ENCODE measurements around the gene SSRP1.

Gene SSRP1

DNA sequence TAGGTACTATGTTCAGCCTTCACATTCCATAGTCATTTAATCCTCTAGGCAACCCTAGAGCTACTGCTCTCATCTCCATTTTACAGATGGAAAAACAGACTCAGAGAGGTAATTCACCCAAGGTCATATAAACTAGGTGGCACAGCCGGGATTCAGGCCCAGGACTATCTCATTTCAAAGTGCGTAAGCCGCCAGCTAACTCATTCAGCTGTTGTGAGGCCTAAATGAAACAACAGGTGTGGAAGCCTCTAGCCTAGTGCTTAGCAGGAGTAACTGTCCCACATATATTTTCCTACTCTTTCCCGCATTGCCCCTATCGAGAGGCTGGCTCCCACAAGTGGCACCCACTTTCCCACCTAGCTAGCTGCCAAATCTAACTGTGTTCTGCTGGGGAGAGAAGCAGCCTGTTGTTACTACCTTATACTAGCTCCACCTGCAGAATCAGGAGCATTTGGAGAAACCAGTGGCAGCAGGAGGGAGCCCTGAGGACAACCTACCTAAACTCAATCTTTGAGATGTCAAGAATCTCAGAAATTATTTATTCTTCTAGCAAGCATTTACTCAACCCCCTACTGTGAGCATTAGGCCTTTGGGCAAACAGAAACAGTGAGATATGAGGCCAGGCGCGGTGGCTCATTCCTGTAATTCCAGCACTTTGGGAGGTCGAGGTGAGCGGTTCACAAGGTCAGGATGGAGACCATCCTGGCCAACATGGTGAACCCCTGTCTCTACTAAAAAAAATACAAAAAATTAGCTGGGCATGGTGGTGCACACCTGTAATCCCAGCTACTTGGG lies 24.4 kb upstream of the SSRP1 start:
- no peak for DNase-seq (ENCODE audit: low read depth in 2 of 2, low spot score in 1 of 2)

DNA sequence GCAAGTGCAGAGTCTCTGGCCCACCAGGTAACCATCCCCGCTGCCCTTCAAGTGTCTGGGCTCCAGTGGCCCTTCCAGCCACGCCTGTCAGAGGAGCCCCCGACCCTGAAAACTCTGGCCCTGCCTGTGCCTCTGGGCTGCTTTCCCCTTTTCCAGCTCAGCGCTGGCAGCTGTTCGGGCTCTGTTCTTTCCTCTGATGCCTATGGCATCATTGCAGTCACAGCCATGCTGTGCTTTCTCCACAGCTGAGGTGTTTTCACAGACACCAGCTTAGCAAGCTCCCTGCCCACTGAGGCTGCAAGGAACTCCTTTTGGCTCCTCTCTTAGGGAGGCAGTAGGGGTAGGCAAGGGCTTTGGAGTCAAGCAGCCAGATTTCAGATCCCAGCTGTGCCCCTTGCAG lies 23.7 kb upstream of the SSRP1 start:
- no peak for DNase-seq (ENCODE audit: low read depth in 2 of 2, low spot score in 1 of 2)

DNA sequence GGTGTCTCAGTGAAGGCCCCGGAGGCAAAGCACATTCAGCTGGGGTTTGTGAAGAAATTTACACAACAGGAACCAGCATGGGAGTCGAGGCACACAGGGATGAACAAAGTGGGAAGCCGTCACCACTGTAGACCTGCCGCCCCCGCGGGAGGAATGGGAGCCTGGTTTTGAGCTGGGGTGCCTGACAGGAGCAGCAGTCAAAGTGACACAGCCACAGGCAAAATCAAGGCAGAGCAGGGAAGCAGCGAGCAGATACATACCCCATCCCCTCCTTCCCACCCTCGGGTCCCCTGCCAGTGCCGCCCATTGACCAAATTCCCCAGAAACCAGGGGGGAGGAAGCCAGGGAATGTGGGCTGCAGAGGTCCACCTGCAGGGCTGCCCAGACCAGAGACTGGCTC lies 23.3 kb upstream of the SSRP1 start:
- no peak for DNase-seq (ENCODE audit: low read depth in 2 of 2, low spot score in 1 of 2)

DNA sequence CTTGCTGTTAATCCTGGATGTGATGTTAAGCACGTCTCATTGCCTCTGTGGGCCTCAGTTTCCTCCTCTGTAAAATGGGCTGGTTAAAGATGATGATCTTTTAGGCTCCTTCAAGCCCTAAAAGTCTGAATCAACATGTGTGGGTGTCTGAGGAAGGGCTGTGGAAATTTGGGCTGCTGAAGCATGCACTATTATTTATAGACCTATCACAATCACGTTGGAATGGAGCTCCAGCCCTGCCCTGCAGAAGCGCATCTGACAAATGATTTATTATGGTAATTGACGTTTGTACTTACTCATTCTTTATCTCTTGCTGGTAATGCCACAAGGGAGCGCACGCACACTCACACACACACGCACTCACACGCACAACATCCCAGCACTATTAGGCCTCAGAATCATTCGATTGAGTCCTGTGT lies 22.9 kb upstream of the SSRP1 start:
- no peak for DNase-seq (ENCODE audit: low read depth in 2 of 2, low spot score in 1 of 2)

DNA sequence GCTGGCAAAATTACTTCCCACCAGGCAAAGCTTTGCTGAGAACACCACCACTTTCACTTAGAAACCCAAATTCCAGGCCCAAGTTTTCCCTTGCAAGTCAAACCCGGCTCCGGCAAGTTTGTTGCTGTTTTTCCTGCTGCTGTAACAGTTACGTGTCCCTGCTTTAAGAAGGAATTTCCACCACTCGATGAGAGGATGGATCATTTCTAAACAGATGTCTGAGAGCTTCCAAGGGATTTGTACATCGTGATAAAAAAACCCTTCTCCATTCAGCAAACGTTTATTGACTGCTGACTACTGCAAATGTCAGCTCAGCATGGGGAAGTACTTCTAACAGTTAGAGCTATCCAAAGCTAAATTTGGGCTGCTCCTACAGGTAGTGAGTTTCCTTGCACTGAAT lies 22.2 kb upstream of the SSRP1 start:
- DNase-seq (ENCODE audit: low read depth in 2 of 2, low spot score in 1 of 2): no peak

DNA sequence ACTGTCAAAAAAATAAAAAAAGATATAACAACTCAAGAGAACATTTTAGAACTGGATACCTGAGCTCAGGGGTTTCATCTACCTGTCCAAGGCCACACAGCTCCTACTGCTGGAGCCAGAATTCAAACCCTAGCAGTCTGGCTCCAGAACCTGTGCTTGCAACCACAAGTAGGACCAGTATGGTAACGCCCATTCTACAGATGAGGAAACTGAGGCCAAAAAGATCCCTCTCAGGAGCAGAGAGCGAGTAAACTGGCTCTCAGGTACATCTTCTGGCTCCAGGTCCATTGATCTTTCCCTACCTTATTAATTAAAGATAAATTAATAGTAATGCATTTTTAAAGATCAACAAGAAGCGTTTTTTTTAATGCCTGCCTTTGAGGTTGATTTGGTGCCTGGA lies 21.6 kb upstream of the SSRP1 start:
- DNase-seq (ENCODE audit: low read depth in 2 of 2, low spot score in 1 of 2): no peak

DNA sequence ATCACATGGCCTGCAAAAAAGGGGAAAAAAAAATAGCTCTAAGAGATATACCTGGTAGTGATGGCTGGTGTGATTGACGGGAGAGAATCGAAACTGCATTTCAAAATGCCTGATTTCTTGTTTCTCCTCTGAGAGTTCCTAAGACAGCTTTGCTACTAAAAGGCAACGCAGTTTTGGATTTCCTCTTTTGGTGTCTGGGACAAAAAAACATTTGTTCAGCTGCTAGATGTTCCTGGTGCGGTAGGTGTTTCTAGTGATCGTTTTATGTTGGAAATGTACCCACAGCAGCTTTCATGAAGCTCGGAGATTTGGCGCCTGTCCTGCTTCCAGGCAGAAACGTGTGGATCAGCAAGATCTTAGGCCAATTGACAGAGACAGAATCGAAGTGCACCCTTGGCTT lies 20.6 kb upstream of the SSRP1 start:
- no peak for DNase-seq (ENCODE audit: low read depth in 2 of 2, low spot score in 1 of 2)

DNA sequence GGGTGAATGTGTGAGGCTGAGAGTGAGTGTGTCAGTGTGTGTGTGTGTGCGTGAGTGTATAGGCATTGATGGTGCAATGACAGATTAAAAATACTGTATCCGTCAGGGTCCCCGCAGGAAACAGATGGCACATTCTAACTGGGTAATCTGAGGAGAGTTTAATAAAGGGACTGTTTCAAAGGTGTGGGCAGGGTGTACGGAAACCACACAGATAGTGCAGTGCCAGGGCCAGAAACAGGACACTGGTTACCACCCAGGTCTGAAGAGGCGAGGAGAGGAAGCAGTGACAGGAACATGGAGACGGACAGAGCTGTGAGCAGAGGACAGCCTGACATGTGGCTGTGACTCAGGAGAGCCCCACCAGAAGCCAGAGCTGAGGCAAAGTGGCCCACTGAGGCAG lies 19.0 kb upstream of the SSRP1 start:
- DNase-seq (ENCODE audit: low read depth in 2 of 2, low spot score in 1 of 2): no peak

DNA sequence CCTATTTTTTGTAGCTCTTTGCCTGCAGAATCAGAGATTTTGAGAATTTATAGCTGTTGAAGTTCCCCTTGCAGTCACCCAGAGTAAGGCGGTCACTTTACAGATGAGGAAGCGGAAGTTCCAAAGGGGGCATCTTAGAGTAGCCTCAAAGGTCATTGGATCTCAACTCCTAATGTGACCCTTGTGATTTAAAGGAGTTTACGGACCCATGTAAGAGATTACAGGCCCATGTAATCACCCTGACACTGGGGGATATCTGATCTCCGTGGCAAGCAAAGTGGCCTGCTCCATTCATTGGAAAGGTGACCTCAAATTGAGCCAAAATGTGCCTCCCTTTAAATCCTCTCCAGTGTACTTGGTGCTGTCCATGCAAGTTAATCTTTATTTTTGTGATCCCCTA lies 18.2 kb upstream of the SSRP1 start:
- no peak for DNase-seq (ENCODE audit: low read depth in 2 of 2, low spot score in 1 of 2)

DNA sequence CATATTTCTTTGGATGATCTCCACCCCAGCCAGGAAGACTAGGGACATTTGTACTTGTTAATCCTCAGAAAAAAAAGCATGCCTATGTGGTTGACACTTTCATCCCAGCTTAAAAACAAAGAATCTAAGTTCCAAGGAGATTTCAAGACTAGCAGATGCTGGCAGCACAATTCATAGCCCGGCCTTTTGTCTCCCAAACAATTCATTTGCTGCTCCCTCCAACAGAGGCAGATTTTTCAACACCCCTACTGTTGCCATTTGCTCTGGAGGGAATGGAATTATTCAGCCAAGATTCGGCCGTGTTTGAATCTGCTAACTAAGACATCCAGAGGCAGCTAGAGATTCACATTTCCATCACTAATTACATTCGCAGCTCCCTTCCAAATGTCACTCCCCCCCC lies 17.8 kb upstream of the SSRP1 start:
- DNase-seq (ENCODE audit: low read depth in 2 of 2, low spot score in 1 of 2): no peak

DNA sequence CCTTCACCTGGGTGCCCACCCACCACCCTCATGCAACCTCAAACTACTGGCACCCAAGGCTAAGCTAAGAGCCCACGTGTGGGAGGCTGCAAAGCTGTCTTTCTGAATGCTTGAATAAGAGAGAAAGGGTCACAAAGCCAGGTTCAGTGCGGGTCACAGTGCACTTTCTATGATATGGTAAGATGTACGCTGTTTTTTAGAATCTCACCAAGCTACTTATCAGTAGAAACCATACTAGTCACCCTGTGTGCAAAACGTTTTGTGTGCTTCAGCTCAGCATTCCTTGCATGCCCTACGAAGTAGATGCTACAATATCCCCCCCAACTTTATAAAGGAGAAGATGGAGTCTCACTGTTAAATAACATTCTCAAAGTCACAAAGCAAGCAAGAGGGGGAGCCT lies 17.3 kb upstream of the SSRP1 start:
- DNase-seq (ENCODE audit: low read depth in 2 of 2, low spot score in 1 of 2): no peak

DNA sequence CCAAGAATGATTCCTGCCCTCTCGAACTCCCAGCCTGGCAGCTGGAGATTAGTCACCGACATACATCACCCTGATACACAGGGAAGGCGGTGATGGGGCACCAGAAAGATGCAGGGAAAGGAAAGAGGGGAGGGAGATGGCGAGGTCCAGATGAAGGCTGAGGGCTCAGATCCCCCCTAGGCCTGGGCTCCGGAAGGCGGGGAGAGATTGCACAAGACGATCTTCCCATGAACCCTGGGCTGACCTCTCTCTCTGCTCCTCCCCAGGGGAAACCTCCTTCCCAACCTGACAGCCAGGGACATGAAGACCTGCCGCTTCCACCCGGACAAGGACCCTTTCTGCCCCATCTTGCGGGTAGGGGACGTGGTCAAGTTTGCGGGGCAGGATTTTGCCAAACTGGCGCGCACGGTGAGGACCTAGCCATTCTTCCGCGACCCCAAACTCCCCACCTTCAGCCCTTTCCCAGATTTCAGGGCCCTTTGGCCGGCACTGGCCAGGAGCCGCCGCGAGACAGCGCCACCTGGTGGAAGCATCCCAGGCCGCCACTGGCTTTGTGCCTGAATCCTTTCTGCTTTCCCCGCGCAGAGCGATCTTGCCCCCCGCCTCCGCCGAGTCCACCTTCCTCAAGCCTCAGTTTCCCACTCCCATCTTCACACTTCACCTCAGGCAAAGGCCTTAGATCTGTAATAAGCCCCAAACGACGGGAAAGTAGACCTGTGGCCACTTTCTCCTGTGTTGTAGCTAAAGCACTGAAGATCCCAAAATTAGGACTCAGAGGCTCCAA lies 14.0 kb upstream of the SSRP1 start:
- peak; percentile 17 to 49 for DNase-seq (ENCODE audit: low read depth in 2 of 2, low spot score in 1 of 2)

DNA sequence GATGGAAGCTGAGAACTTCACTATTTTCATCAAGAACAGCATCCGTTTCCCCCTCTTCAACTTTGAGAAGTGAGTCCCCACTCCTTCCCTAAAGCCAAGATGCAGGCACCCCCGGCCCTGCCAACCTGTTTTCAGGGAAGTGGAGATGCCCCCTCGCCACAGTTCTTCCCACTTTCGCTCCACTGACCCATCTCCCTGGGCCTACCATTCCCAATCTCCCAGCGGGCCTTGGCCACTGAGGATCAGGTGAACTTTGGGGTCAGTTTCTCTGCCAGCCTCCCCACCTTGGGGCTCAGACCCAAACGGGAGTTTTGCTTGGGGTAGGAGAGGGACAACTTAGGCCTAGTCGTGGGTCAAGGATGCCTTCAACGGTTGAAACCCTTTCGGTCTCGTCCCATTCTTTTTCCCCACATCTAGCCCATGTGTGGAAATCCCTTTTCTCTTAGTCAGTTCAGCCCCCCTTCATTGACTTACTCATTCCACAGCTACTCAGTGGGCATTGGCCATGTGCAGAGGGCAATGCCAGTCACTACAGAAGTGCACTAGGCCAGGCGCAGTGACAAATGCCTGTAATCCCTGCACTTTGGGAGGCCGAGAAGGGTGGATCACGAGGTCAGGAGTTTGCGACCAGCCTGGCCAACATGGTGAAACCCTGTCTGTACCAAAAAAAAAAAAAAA lies 13.1 kb upstream of the SSRP1 start:
- DNase-seq (ENCODE audit: low read depth in 2 of 2, low spot score in 1 of 2): no peak

DNA sequence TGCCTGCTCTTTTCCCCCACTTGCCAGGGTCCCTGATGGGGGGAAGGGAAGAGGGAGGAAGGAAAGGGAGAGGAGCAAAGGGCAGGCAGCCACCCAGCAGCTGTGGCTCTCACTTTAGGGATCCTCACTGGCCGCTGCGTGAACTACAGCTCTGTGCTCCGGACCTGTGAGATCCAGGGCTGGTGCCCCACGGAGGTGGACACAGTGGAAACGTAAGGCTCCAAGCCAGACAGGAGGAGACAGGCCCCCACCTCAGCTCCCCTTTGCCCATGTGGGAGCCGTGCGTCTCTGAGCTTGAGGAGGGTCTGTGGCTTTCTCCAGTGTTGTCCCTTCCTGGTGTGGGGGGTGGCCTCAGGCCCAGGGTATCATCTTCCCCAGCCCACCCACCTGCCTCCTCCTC lies 12.4 kb upstream of the SSRP1 start:
- no peak for DNase-seq (ENCODE audit: low read depth in 2 of 2, low spot score in 1 of 2)

DNA sequence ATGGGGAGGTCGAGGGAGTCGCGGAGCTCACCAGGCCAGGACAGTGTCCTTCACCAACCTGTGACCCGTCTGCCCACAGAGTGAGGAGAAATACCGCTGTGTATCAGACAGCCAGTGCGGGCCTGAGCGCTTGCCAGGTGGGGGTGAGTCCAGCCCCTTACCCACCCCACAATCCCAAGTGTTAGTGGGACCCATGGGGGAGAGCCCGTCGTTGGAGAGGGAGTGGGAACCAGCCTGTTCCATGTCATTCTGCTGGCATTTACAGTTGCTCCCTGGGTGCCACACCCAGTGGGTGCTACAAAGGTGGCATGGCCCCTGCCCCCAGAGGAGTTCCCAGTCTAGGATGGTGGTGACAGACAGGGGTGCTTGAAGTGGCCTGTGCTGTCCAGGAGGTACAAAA lies 11.6 kb upstream of the SSRP1 start:
- no peak for DNase-seq (ENCODE audit: low read depth in 2 of 2, low spot score in 1 of 2)

DNA sequence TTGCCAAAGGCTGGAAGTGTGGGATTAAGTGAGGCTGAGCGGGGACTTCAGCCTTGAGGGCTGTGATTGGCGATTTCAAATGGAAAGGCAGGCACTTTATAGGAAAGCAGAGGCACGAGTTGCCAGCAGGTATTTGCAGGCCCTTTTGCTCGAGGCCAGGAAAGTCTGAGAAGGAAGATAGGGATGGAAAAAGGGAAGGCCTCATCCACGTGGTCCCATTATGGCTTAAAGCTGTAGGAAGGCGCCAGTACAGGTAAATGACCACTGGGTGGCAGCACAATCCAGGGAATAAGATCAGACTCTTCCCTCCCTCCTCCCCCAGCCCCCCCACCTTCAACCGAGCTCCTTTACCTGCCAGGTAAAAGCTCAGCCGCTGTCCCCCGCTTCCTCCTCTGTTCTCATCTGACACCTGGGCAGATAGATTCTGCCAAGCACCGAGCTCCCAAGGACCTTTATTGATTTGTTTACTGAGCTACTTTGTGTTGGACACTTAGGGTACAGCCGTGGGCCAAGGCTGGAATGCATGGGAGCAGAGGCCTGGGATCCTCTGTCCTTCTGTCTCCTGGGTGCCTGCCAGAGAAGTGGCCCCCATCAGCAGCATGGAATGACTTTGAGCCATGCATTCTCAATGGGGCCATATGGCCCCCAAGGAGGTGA lies 10.0 kb upstream of the SSRP1 start:
- DNase-seq (ENCODE audit: low read depth in 2 of 2, low spot score in 1 of 2): peak; percentile 42 to 64

DNA sequence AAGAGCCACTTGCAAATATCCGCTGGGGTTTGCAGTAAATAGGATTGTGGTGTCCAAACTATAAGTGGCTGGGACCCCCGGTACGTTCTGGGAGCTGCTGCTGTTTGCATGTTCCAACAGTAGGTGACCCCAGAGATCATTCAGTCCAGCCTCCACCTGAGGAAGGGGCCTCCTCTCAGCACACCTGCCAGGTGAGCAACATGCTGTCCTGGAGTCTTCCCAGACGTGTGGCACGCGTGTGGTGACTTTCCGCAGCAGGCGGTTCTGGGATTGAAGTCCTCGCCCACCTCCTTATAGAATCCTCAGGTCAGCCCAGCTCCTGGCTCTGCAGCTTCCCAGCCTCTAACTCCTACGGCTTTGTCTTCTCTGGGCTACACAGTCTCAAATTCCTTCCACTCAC lies 9.1 kb upstream of the SSRP1 start:
- no peak for DNase-seq (ENCODE audit: low read depth in 2 of 2, low spot score in 1 of 2)

DNA sequence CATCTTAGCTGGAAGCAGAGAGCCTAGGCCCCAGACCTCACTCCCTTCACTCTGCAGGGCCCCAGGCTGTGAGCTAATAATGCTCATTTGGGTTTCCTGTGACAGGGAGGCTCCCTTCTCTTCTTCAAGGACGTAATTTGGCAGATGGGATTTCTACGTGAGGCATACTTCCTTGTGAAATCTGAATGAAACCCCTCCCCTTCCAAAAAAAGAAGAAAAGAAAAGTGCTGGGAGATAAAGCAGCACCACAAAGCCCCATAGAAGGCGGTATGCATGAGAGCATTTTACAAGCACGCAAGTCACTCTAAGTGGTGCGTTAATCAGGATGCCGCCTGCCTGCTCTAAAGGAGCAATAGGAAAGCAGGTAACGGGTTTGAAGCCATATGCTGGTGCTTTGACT lies 8.1 kb upstream of the SSRP1 start:
- no peak for DNase-seq (ENCODE audit: low read depth in 2 of 2, low spot score in 1 of 2)

DNA sequence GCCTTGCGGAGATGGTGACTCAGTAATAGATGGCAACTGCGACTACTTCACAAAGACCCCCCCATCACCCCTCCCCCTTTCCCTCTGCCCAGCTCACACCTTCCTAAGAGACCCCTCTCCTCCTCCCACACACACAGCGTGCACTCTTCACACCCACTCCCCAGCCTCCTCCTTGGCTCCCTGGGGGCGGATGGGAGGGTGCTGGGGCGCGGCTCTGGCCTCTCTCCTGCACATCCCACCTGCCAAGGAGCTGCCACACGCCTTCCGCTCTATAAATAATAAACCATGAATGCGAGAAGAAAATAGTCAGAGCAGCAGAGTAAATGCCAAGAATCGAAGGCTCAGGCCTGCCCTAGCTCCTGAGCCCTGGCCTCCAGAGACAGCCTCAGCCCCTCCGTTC lies 7.0 kb upstream of the SSRP1 start:
- no peak for DNase-seq (ENCODE audit: low read depth in 2 of 2, low spot score in 1 of 2)

DNA sequence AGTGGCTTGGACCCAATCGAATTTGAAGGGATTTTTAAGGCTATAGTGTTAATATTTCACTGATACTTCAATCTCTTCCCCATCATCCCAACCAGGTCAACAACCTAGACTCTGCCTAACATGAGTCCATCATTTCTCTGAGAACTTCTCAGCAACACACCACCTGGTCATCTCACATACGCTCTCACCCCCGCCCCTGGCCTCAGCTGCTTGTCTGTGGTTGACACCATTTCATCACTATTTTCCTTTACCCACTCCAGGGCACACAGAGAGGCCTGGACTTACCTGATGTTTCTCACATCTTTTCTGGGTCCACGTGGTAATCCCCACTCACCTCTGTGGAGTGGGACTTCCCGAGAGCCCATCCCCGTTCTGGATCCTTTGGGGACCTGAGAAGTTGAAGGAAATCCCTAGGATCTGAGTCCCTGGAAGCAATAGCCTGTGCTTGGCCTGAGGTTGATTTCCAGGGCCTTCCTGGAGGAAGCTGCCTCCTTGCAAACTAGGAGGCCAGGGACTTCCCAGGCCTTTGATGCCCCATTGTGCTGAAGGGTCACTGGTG lies 5.6 kb upstream of the SSRP1 start:
- no peak for DNase-seq (ENCODE audit: low read depth in 2 of 2, low spot score in 1 of 2)

DNA sequence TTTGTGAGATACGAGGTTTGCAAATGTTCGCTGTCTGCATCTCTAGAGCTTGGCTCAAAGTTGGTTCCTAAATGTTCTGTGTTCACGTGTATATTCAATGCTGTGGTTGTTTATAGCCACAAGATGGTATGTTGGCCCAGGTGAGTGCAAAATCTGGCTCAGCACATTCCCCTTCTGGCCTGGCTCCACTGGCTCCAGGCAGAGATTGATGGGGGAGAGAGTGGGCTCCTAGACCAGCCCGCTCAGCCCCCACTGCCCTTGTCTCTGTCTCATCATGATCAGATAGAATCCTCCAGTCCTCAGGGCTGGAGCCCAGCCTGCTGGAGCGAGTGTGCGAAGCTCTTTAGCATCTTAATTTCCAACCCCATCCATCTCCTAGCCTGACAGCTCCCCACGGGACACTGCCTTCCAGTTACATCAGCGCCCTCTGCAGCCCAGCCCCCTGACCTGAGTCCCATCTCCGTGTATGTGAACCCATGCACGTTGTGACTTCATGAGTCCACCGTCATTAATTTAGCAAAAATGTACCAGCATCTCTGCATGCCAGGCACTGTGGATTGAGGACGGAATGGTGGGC lies 4.4 kb upstream of the SSRP1 start:
- DNase-seq (ENCODE audit: low read depth in 2 of 2, low spot score in 1 of 2): no peak

Measured in stimulated activated CD8-positive, alpha-beta memory T cell treated with anti-CD3 and anti-CD28 coated beads, Interleukin-4, amount 100 ng/mL, for 4 hours (primary cell).